Measurements from ENCODE around the gene UPF2.

GRCh38 chr10:11870461-11870780, 172.2 kb downstream of the UPF2 start:
- TF ChIP-seq CTCF (IDR thresholded peaks at IDR 0.05) (no peak), POLR2AphosphoS5 (IDR thresholded peaks at IDR 0.05) (no peak)
